Measurements from ENCODE around the gene ZBTB20.

- TF ChIP-seq CTCF (conservative IDR thresholded peaks at IDR 0.05 in 1 of 2, IDR thresholded peaks at IDR 0.05 in 1 of 2; ENCODE audit: low read depth in 1 of 2, low read length in 2 of 2): no peak
- no peak for TF ChIP-seq EZH2 (IDR thresholded peaks at IDR 0.05; ENCODE audit: low read length, missing control alignments)
These were observed 769.7 kb downstream of the ZBTB20 start for GRCh38 chr3:114377426-114377825.
